A673 (cell line): ENCODE data around the gene KRTAP5-3.

ENCODE experiments used
- EZH2 ChIP-seq: fragments of 200-600 bp; sonication (generic); IDR thresholded peaks from 2 replicates; pipeline ENCODE4 v1.6.1; 2017; ENCODE audit warnings: borderline replicate concordance, low read depth, mild to moderate bottlenecking, mixed read lengths, antibody characterized with exemption, low read length; ENCODE audit not compliant: poor library complexity, severe bottlenecking
- TF ChIP-seq, protein P1 (sequence below): fragments of 300-800, 200-600 bp; sonication (generic); conservative IDR thresholded peaks from 2 replicates; pipeline ENCODE4 v1.5.1; 2017; ENCODE audit warnings: low read depth, mild to moderate bottlenecking, antibody characterized with exemption, low read length, moderate library complexity, mixed read lengths

DNA sequence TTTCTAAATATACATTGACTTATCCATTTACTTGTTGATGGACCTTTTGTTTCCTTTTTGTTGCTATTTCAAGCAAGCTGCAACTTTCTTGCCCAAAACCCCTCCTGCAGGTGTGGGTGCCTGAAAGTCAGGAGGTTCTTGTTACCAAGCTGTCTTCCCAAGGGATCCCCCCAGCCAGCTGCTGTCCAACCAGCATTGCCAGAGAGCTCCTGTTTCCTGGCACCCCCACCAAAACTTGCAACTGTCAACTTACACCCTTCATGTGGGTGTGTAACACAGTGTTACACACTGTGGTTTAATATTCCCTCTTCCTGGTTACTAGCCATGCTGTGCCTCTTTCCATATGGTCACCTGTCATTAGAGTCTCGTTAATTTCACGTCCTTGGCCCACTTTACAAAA, 21.6 kb downstream of the KRTAP5-3 start:
- TF ChIP-seq, protein P1, sequence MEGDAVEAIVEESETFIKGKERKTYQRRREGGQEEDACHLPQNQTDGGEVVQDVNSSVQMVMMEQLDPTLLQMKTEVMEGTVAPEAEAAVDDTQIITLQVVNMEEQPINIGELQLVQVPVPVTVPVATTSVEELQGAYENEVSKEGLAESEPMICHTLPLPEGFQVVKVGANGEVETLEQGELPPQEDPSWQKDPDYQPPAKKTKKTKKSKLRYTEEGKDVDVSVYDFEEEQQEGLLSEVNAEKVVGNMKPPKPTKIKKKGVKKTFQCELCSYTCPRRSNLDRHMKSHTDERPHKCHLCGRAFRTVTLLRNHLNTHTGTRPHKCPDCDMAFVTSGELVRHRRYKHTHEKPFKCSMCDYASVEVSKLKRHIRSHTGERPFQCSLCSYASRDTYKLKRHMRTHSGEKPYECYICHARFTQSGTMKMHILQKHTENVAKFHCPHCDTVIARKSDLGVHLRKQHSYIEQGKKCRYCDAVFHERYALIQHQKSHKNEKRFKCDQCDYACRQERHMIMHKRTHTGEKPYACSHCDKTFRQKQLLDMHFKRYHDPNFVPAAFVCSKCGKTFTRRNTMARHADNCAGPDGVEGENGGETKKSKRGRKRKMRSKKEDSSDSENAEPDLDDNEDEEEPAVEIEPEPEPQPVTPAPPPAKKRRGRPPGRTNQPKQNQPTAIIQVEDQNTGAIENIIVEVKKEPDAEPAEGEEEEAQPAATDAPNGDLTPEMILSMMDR: no peak
- TF ChIP-seq EZH2: no peak
